GM12878 (cell line): ENCODE results near the gene ADCY5. TPM values are rescaled to one million over a fixed set of nuclear protein-coding genes. Genes with fewer than 3 reads are reported as not detected.

Experiments used
- ATAC-seq: fragments of 200-7000 bp; cut with Tn5 transposase; 3 replicates; pipeline ENCODE4 v1.9.1; 2020; ENCODE audit warnings: mild to moderate bottlenecking, moderate library complexity
- BruUV-seq: library from RNA; stranded (reverse); fragments of 400-500 nt; replicated peaks from 2 replicates; lab custom pipeline; 2021; lab: Mats Ljungman, UMichigan
- CTCF ChIA-PET: fragments of 300-600 bp; sonication (Branson Sonifier 250); formaldehyde crosslinking; extraction: SDS; loops from one replicate; lab custom pipeline; 2021; ENCODE audit warnings: inconsistent platforms; lab: Yijun Ruan, JAX
- POLR2A ChIA-PET: fragments of 350-600 bp; formaldehyde crosslinking; extraction: SDS; loops from one replicate; lab custom pipeline; 2021; ENCODE audit warnings: inconsistent platforms; lab: Charles Lee
- RAD21 ChIA-PET: fragments of 300-600 bp; sonication (Branson Sonifier 250); formaldehyde crosslinking; loops from one replicate; lab custom pipeline; 2023; ENCODE audit warnings: antibody characterized with exemption; ENCODE audit not compliant: unreplicated experiment; lab: Charles Lee
- SMC1A ChIA-PET: fragments of 300-600 bp; sonication (Branson Sonifier 250); formaldehyde crosslinking; loops from one replicate; lab custom pipeline; 2023; ENCODE audit not compliant: unreplicated experiment, uncharacterized antibody; lab: Charles Lee
- DNase-seq: peaks from one replicate; pipeline ENCODE4 v3.0.0-alpha.2; 2011; ENCODE audit warnings: low read depth, low spot score
- FAIRE-seq: peaks from 3 replicates; lab custom pipeline; 2011; peaks lifted over from hg19 to GRCh38; lab: Jason Lieb, UNC
- H2AFZ ChIP-seq: 2 replicates; pipeline ENCODE4 v1.6.0; 2011; ENCODE audit warnings: low read depth, low read length, control low read depth; ENCODE audit not compliant: control insufficient read depth
- H3K27ac ChIP-seq: 2 replicates; pipeline ENCODE4 v1.5.1; 2011; ENCODE audit warnings: control low read depth; ENCODE audit not compliant: control insufficient read depth, insufficient read depth
- H3K27me3 ChIP-seq, 2 experiments: replicated peaks in 1 of 2; 2 replicates each; pipeline versions ENCODE4 v1.6.0 to v1.6.1; 2011; ENCODE audit warnings: low read length in 1 of 2; ENCODE audit not compliant: control insufficient read depth in 2 of 2, insufficient read depth in 2 of 2
- H3K36me3 ChIP-seq, 2 experiments: 2 replicates each; pipeline ENCODE4 v1.5.1; 2011; ENCODE audit warnings: low read length in 1 of 2; ENCODE audit not compliant: control insufficient read depth in 2 of 2, insufficient read depth in 2 of 2
- H3K4me1 ChIP-seq: 2 replicates; pipeline ENCODE4 v1.6.1; 2011; ENCODE audit warnings: mild to moderate bottlenecking, low read length, moderate library complexity, mixed read lengths; ENCODE audit not compliant: control insufficient read depth, insufficient read depth
- H3K4me2 ChIP-seq: 2 replicates; pipeline ENCODE4 v1.6.0; 2011; ENCODE audit warnings: control low read depth; ENCODE audit not compliant: control insufficient read depth, insufficient read depth
- H3K4me3 ChIP-seq: fragments of 200-600 bp; sonication (generic); 2 replicates; pipeline ENCODE4 v1.5.1; 2016
- H3K79me2 ChIP-seq: 2 replicates; pipeline ENCODE4 v1.6.0; 2011; ENCODE audit warnings: low read length; ENCODE audit not compliant: control insufficient read depth, insufficient read depth
- H3K9ac ChIP-seq: 2 replicates; pipeline ENCODE4 v1.8.0; 2011; ENCODE audit warnings: low read length, control low read depth, mixed read lengths; ENCODE audit not compliant: control insufficient read depth, insufficient read depth
- H3K9me3 ChIP-seq: replicated peaks from 3 replicates; pipeline ENCODE4 v1.5.1; 2011; ENCODE audit warnings: mild to moderate bottlenecking, low read length; ENCODE audit not compliant: control insufficient read depth, insufficient read depth
- H4K20me1 ChIP-seq: 2 replicates; pipeline ENCODE4 v1.6.0; 2011; ENCODE audit not compliant: control insufficient read depth, insufficient read depth
- BRCA1 ChIP-seq: IDR thresholded peaks from 2 replicates; pipeline ENCODE4 v1.6.1; 2011; ENCODE audit warnings: low read depth, low read length, improper control_type of control experiment
- EP300 ChIP-seq, 2 experiments: fragments of 150-350 bp in 1 of 2; IDR thresholded peaks; 2 replicates each; pipeline ENCODE4 v1.6.1; 2011 to 2012; ENCODE audit warnings: low read depth in 2 of 2, low read length in 2 of 2, borderline replicate concordance in 1 of 2, improper control_type of control experiment in 1 of 2, inconsistent platforms in 1 of 2; ENCODE audit not compliant: control insufficient read depth in 1 of 2
- HDGF ChIP-seq: fragments of 450-650 bp; IDR thresholded peaks from 2 replicates; pipeline ENCODE4 v1.6.1; 2016; ENCODE audit warnings: antibody characterized with exemption
- IRF3 ChIP-seq: fragments of 450-650 bp; IDR thresholded peaks from 2 replicates; pipeline ENCODE4 v1.6.1; 2014; ENCODE audit warnings: mild to moderate bottlenecking
- POLR2A ChIP-seq: IDR thresholded peaks from 2 replicates; pipeline ENCODE4 v1.6.1; 2011; ENCODE audit warnings: low read depth, mild to moderate bottlenecking, low read length
- REST ChIP-seq: IDR thresholded peaks from 2 replicates; pipeline ENCODE4 v1.6.1; 2012; ENCODE audit warnings: mild to moderate bottlenecking, low read depth, low read length
- RFX5 ChIP-seq: IDR thresholded peaks from 2 replicates; pipeline ENCODE4 v1.6.1; 2011; ENCODE audit warnings: low read depth, low read length, improper control_type of control experiment
- SREBF2 ChIP-seq: IDR thresholded peaks from 2 replicates; pipeline ENCODE4 v1.6.1; 2012; ENCODE audit warnings: mild to moderate bottlenecking, low read length
- TBL1XR1 ChIP-seq: IDR thresholded peaks from 2 replicates; pipeline ENCODE4 v1.6.1; 2012; ENCODE audit warnings: low read depth, low read length, improper control_type of control experiment
- ZBED1 ChIP-seq: IDR thresholded peaks from 2 replicates; pipeline ENCODE4 v1.6.1; 2016; ENCODE audit warnings: borderline replicate concordance
- WGBS: methylation state at CpG from one replicate; pipeline ENCODE4 v1.1.6; 2016; ENCODE audit warnings: low lambda C conversion rate; ENCODE audit not compliant: insufficient replicate concordance, insufficient coverage; ENCODE audit errors: missing lambda C conversion rate; 5-methylcytosine and 5-hydroxymethylcytosine counted together
- in situ Hi-C: fragments of 300-500 bp; cut with MboI; formaldehyde crosslinking; loops from 9 replicates; pipeline ENCODE4 v1.14.3; 2018; ENCODE audit warnings: mixed read lengths
- intact Hi-C: fragments of 100-400 bp; cut with micrococcal nuclease; formaldehyde crosslinking; loops from one replicate; pipeline ENCODE4 v1.14.2; 2022; ENCODE audit not compliant: unreplicated experiment
- polyA plus RNA-seq, 11 experiments: library from polyadenylated mRNA; depleted of rRNA in 4 of 11; unstranded in 6 of 11; stranded (reverse) in 5 of 11; fragments of >200 nt; fragmentation: Nextera tagmentation in 4 of 11; fragmentation: Illumina TruSeq in 1 of 11; extraction: Ambion mirVana in 4 of 11; extraction: Trizol in 1 of 11; gene quantifications; 1 replicate in 1 of 11; 2 replicates in 10 of 11; pipeline versions ENCODE4 v1.2.1 to v1.2.3, GENCODE V29; 2011 to 2016; ENCODE audit warnings: inconsistent platforms in 2 of 11, missing spikeins in 2 of 11, low read depth in 1 of 11
- total RNA-seq, 4 experiments: library from RNA; depleted of rRNA in 3 of 4; stranded (reverse); fragments of >200 nt in 3 of 4; fragmentation: Illumina TruSeq in 1 of 4; extraction: Trizol in 1 of 4; gene quantifications; 2 replicates each; pipeline versions ENCODE4 v1.2.1 to v1.2.3, GENCODE V29; 2013 to 2021
- TF ChIP-seq, protein P1 (sequence below): fragments of 450-650 bp; IDR thresholded peaks from 2 replicates; pipeline ENCODE4 v1.6.1; 2017; ENCODE audit warnings: mild to moderate bottlenecking, moderate library complexity

Gene ADCY5
- total and polyA plus RNA-seq, 10 of the 15 experiments (the other 5 are each of a cell fraction or from before 2014, with no cell fraction given) = under 0.01 to 0.24 (median 0.02) TPM; not detected in 4

GRCh38 chr3:123336441-123336851 lies 112.4 kb downstream of the ADCY5 start (continued):
- no peak for TF ChIP-seq TBL1XR1

- no TSS peak for BruUV-seq
- Histone ChIP-seq H3K9ac (no peak overlapping the region), H4K20me1 (no peaks in the 10 kb centered on the region), H3K36me3 (no peaks in the 10 kb centered on the region), H3K4me1 (no peaks in the 10 kb centered on the region), H2AFZ (no peak overlapping the region), H3K4me2 (no peak overlapping the region), H3K27me3 (no peaks in the 10 kb centered on the region), H3K9me3 (no peaks in the 10 kb centered on the region), H3K4me3 (no peak overlapping the region), H3K27ac (no peak overlapping the region), H3K79me2 (no peaks in the 10 kb centered on the region)
- WGBS = 10% methylated on average over 3 of the region's 4 CpGs
- POLR2A ChIA-PET = no interaction called here
- in situ Hi-C loops = no loop called here
- DNase-seq (no peak), ATAC-seq (no peak), FAIRE-seq (no peak)
- SMC1A ChIA-PET = no interaction called here
- RAD21 ChIA-PET = no interaction called here
- intact Hi-C loops = no loop called here
- CTCF ChIA-PET = no interaction called here
- TF ChIP-seq ZBED1 (no peak), IRF3 (no peak), RFX5 (no peak), HDGF (no peak), REST (no peak), SREBF2 (no peak), POLR2A (no peak), BRCA1 (no peak), EP300 (IDR thresholded peaks at IDR 0.05; ENCODE audit: borderline replicate concordance in 1 of 2, control insufficient read depth in 1 of 2, low read depth in 2 of 2, low read length in 2 of 2) (no peak)
- TF ChIP-seq, protein P1, sequence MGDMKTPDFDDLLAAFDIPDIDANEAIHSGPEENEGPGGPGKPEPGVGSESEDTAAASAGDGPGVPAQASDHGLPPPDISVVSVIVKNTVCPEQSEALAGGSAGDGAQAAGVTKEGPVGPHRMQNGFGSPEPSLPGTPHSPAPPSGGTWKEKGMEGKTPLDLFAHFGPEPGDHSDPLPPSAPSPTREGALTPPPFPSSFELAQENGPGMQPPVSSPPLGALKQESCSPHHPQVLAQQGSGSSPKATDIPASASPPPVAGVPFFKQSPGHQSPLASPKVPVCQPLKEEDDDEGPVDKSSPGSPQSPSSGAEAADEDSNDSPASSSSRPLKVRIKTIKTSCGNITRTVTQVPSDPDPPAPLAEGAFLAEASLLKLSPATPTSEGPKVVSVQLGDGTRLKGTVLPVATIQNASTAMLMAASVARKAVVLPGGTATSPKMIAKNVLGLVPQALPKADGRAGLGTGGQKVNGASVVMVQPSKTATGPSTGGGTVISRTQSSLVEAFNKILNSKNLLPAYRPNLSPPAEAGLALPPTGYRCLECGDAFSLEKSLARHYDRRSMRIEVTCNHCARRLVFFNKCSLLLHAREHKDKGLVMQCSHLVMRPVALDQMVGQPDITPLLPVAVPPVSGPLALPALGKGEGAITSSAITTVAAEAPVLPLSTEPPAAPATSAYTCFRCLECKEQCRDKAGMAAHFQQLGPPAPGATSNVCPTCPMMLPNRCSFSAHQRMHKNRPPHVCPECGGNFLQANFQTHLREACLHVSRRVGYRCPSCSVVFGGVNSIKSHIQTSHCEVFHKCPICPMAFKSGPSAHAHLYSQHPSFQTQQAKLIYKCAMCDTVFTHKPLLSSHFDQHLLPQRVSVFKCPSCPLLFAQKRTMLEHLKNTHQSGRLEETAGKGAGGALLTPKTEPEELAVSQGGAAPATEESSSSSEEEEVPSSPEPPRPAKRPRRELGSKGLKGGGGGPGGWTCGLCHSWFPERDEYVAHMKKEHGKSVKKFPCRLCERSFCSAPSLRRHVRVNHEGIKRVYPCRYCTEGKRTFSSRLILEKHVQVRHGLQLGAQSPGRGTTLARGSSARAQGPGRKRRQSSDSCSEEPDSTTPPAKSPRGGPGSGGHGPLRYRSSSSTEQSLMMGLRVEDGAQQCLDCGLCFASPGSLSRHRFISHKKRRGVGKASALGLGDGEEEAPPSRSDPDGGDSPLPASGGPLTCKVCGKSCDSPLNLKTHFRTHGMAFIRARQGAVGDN = no peak
These were observed 112.9 kb downstream of the ADCY5 start for GRCh38 chr3:123336001-123336400.
